HuH-7 (cell line): ENCODE measurements around the gene WDR35.

ENCODE experiments used
- DNase-seq: peaks from one replicate; pipeline ENCODE4 v3.0.0; 2011; ENCODE audit warnings: low spot score

WDR35 gene

DNA sequence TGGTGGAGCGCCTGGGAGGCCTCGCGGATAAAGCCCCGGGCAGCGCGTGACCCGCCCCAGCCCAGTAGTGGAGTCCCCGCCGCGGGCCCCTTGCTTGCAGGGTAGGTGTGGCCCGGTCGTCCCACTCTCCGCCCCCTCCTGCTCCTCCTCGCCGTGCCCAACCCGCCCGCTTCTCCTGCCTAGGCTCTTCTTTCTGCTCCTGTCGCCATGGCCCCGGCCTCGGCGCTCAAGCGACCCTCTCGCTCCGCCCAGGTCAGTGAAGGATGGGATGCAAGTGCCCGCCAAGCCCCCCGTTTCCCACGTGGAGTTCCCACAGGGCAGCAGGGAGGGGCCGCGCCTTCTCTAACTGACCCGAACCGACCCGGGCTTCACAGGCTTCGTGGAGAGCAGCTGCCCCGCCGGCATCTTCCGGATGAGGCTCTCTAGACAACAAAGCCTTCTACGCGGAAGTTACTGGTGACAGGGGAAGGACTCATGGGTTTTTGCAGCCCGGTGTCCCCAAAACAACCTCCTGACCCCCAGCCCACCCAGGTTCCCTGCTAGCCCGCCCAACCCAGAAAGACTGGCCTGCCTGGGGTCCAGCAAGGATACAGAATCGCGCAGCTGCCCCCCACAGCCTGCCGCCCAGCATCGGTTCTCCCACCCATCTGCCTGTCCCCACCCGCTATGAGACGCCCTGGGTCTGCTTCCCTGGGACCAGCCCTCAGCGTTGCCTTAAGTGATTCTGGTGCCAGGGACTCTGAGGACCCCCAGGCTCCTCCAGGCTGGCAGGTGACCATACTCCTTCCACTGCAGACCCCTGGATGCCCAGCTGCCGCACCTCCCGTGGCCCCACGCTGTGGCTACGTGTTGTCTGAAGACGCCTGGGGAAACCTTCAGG lies 121.0 kb downstream of the WDR35 start:
- DNase-seq = no peak

DNA sequence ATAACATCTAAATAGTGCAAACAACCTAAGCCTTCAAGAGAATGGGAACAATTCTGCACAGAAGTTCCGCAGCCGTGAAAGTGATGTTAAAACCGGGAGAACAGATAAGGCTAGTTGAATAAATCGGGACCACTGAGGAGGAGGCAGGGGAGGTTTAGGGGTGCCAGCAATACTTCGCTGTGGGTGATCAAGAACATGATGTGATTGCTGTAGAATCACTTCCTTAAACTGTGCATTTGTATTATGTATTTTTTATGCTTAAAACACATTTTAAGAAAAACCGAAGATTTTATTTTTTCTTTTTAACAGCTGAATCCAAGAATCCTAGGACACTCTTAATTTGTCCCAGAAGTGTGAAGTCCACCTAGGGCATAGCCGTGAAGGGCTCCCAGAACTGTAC lies 121.7 kb downstream of the WDR35 start:
- no peak for DNase-seq

DNA sequence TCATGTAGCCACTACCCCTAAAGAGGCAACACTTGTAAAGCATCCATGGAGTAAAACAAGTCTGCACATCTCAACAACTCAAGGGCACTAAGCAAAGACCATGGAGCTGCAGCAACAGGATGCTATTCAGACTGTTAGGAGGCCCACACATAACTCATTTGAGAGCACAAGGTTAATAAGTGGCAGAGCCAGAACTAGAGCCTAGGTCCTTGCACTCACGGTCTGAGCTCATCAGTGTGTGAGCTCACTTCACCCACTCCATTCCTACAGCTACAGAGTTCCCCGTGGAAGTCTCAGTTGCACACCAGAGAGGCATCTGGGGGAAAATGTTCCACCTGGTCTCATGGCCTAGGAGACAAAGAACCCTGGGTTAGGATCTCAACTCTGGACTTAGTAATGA lies 123.1 kb downstream of the WDR35 start:
- DNase-seq = no peak

DNA sequence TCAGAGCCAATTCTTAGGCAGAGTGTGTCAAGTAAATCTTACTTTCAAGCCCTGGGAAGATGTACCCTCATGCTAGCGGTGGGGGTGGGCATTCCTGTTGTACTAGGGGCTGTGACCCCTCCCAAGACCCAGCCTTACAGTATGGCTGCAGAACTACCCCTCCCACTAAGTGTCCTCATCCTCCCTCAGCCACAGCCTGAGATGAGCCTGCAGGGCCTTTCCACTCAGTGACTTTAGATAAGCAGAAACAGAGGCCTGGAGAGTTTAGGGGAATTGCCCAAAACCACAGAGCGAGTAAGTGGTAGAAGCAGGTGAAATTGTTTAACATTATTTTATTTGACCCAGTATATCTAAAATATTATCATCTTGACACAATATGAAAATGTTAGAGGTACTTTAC lies 124.8 kb downstream of the WDR35 start:
- DNase-seq = no peak

DNA sequence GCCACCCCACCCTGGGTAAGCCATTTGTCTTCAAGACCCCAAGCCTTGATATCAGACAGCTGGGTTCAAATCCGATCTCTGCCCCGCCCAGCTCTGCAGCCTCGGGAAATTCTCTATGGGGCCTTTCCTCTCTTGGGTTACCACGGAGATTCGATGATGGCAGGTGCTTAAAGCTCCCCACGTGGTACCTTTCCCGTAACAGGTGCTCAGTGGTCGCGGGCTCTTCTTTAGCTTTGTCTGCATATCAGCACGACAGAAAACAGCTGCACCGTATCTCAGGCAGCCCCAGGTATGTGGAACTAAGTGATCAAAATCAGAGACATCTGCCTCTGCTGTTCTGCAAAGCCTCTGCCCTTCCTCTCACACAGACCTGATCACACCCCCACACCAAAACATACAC lies 125.5 kb downstream of the WDR35 start:
- DNase-seq = no peak

DNA sequence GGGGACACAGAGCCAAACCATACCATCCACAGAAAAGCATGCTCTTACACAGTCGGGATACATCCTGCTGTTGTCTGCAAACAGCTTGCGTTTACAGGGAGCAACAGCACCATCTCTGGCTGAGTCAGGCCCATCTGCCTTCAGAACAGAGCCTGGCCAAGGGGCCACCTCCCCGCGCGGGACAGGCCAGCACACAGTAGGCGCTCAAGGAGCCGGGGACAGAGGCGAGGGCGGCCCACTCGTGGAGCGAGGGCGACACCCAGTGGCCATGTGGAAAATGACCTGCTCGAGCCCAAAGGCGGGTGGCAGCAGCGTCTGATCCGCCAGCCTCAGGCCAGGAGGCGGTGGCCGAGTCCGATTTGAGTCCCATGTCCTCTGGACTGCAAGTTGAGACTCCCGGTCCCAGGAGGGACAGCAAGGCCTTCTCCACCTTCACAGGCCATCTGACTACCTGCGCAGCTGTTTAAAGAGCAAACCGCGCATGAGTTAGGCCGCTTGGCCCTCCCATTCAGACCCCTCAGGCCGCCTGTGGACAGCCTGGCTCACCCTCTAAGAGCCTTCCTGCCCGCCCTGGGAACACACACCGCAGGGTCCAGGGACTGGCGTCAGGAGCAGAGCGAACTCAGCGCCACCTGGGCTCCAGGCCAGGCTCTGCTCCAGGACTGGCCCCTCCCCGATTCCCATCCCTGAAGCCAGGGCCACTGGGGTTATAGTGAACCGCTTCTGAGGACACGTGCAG lies 126.4 kb downstream of the WDR35 start:
- peak; percentile 74 for DNase-seq

DNA sequence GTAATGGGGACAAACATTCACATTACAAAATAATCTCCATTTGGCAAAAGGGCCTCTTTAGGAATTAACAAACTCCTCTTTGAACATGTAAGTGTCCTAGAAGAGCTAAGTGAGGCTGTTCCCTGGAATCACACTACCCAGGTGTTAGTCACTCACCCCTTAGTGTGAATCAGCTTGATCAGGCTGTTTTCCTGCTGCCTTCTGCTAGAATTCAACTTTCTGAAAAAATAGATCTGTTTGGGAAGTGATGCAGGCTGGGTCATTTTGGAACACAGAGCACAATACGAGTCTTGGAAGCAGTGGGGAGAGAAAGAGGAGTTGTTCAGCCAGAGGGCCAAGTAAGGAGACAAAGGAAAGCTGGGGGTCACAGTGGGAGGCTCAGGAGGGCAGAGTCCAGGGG lies 128.1 kb downstream of the WDR35 start:
- DNase-seq = no peak
